Spleen (tissue), 11 donors: ENCODE data around the gene MYOT. TPM values are rescaled to one million over a fixed set of nuclear protein-coding genes. Genes with fewer than 3 reads are reported as not detected.

Experiments used
- DNase-seq: peaks from one replicate; pipeline ENCODE4 v3.0.0-alpha.2; 2020
- H3K27ac ChIP-seq, 8 donors: fragments of 200-600 bp; sonication (generic) in 7 of 8; 1 replicate in 4 of 8; 2 replicates in 4 of 8; pipeline versions ENCODE4 v1.5.0 to v1.8.0; 2016 to 2021; ENCODE audit warnings: inconsistent platforms in 4 of 8, mild to moderate bottlenecking in 4 of 8, moderate library complexity in 1 of 8
- H3K27me3 ChIP-seq, 7 donors: fragments of 200-600 bp; sonication (generic) in 6 of 7; replicated peaks in 1 of 7; 1 replicate in 4 of 7; 2 replicates in 3 of 7; pipeline versions ENCODE4 v1.5.0 to v1.8.0; 2016 to 2021; ENCODE audit warnings: inconsistent platforms in 3 of 7, mild to moderate bottlenecking in 1 of 7
- H3K36me3 ChIP-seq, 6 donors: fragments of 200-600 bp; sonication (generic) in 5 of 6; 1 replicate in 4 of 6; 2 replicates in 2 of 6; pipeline versions ENCODE4 v1.5.0 to v1.8.0; 2016 to 2021; ENCODE audit warnings: inconsistent platforms in 2 of 6
- H3K4me1 ChIP-seq, 6 donors: fragments of 200-600 bp; sonication (generic) in 5 of 6; 1 replicate in 3 of 6; 2 replicates in 3 of 6; pipeline versions ENCODE4 v1.5.0 to v1.8.0; 2016 to 2021; ENCODE audit warnings: inconsistent platforms in 3 of 6
- H3K4me3 ChIP-seq, 8 donors: fragments of 200-600 bp; sonication (generic) in 7 of 8; 1 replicate in 4 of 8; 2 replicates in 4 of 8; pipeline versions ENCODE4 v1.5.0 to v1.8.0; 2016 to 2021; ENCODE audit warnings: inconsistent platforms in 4 of 8, mild to moderate bottlenecking in 4 of 8, moderate library complexity in 2 of 8
- H3K9me3 ChIP-seq, 8 donors: fragments of 200-600 bp; sonication (generic) in 7 of 8; 1 replicate in 4 of 8; 2 replicates in 4 of 8; pipeline versions ENCODE4 v1.5.0 to v1.8.0; 2016 to 2021; ENCODE audit warnings: inconsistent platforms in 4 of 8
- POLR2A ChIP-seq, 3 donors: fragments of 450-650 bp; IDR thresholded peaks; one replicate each; pipeline ENCODE4 v1.5.1; 2017; ENCODE audit warnings: antibody characterized with exemption in 3 of 3, mild to moderate bottlenecking in 1 of 3
- POLR2AphosphoS5 ChIP-seq, 3 donors: sonication (generic); formaldehyde crosslinking; IDR thresholded peaks; one replicate each; pipeline ENCODE4 v1.5.1; 2017; ENCODE audit warnings: antibody characterized with exemption in 3 of 3
- WGBS, 5 donors: extraction: QIAGEN DNeasy Blood & Tissue Kit in 3 of 5; methylation state at CpG; one replicate each; pipeline versions ENCODE4 v1.1.5 to v1.1.7; 2013 to 2018; 5-methylcytosine and 5-hydroxymethylcytosine counted together
- intact Hi-C: fragments of 100-400 bp; cut with DNase I; formaldehyde crosslinking; loops from one replicate; pipeline ENCODE4 v1.15.0; 2023; ENCODE audit warnings: low total_unique reads
- polyA plus RNA-seq, 3 donors: library from polyadenylated mRNA; stranded (reverse); fragments of 200-250 nt; gene quantifications; one replicate each; pipeline ENCODE4 v1.2.1, GENCODE V29; 2013
- total RNA-seq, 7 donors: library from RNA; depleted of rRNA in 3 of 7; stranded (reverse); fragments of >200 nt in 3 of 7; fragmentation: NEBNext Ultra II Directional in 4 of 7; extraction: Animal tissue kit (Norgen Biotek cat#: 25700) in 4 of 7; gene quantifications; one replicate each; pipeline versions ENCODE4 v1.1.0 to v1.2.1, GENCODE V29; 2016 to 2021
- TF ChIP-seq, protein P1 (sequence below), 11 experiments: fragments of 200-600 bp in 7 of 11; fragments of 450-650 bp in 4 of 11; sonication (generic) in 4 of 11; IDR thresholded peaks in 8 of 11; conservative IDR thresholded peaks in 3 of 11; 1 replicate in 7 of 11; 2 replicates in 4 of 11; pipeline versions ENCODE4 v1.4.0 to v1.8.0; 2016 to 2021; ENCODE audit warnings: antibody characterized with exemption in 11 of 11, inconsistent platforms in 4 of 11, mild to moderate bottlenecking in 1 of 11
- donor health status: healthy with polysubstance abuse.
- donor health status: DM: no; HTN: no; CAD: no; lungs with moderate emphysema.
- donor health status: DM: no; HTN: no; CAD: no.
- donor health status: Bipolar disorder and iron deficiency.
- donor health status: healthy.
- donor health status: DM: no; HTN: no; CAD: no.
- donor health status: DM: yes; HTN: yes; CAD: no.

The MYOT gene
- total and polyA plus RNA-seq, 10 donors, result 0.27 to 0.94 (median 0.66) TPM; not detected in 3

DNA sequence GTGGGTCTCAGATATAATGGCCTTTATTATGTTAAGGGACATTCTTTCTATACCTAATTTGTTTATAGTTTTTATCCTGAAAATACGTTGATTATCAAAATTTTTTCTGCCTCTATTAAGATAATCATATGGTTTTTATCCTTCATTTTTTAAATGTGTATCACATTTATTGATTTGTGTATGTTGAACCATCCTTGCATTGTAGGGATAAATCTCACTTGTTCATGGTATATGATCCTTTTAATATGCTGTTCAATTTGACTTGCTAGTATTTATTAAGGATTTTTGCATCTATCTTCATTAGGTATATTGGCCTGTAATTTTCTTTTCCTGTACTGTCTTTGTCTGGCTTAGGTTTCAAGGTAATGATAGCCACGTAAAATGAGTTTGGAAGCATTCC, 47.1 kb downstream of the MYOT start:
- no peak for DNase-seq
- 88 to 96% (median 90%) methylated on average over 2 of the region's 2 CpGs for WGBS, 5 donors
- TF ChIP-seq POLR2A (IDR thresholded peaks at IDR 0.05), result no peak
- TF ChIP-seq, protein P1, sequence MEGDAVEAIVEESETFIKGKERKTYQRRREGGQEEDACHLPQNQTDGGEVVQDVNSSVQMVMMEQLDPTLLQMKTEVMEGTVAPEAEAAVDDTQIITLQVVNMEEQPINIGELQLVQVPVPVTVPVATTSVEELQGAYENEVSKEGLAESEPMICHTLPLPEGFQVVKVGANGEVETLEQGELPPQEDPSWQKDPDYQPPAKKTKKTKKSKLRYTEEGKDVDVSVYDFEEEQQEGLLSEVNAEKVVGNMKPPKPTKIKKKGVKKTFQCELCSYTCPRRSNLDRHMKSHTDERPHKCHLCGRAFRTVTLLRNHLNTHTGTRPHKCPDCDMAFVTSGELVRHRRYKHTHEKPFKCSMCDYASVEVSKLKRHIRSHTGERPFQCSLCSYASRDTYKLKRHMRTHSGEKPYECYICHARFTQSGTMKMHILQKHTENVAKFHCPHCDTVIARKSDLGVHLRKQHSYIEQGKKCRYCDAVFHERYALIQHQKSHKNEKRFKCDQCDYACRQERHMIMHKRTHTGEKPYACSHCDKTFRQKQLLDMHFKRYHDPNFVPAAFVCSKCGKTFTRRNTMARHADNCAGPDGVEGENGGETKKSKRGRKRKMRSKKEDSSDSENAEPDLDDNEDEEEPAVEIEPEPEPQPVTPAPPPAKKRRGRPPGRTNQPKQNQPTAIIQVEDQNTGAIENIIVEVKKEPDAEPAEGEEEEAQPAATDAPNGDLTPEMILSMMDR (IDR thresholded peaks at IDR 0.05 in 8 of 11, conservative IDR thresholded peaks at IDR 0.05 in 3 of 11), result no peak
- H3K9me3 ChIP-seq, result peaks cover 3 to 32% (median 17%) of the 10 kb centered on the region in 8 donors
- H3K4me3 ChIP-seq, result no peak overlapping the region
- H3K4me1 ChIP-seq, result no peaks in the 10 kb centered on the region
- intact Hi-C loops, result no loop called here
- H3K36me3 ChIP-seq, result no peaks in the 10 kb centered on the region
- H3K27ac ChIP-seq, result no peak overlapping the region
- H3K27me3 ChIP-seq, result no peaks in the 10 kb centered on the region

DNA sequence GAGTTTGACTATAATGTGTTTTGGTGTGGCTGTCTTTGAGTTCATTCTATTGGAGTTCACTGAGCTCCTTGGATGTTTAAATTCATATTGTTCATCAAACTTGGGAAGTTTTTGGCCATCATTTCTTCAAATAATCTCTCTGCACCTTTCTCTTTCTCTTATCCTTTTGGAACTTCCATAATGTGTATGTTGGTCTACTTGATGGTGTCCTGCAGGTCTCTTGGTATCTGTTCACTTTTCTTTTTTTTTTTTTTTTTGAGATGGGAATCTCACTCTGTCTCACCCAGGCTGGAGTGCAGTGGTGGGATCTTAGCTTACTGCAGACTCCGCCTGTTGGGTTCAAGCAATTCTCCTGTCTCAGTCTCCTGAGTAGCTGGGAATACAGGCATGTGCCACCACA, 49.3 kb downstream of the MYOT start:
- 38 to 100% (median 95%) methylated on average over 1 of the region's 1 CpG for WGBS, 5 donors
- H3K9me3 ChIP-seq, result peaks cover 3 to 32% (median 17%) of the 10 kb centered on the region in 8 donors
- no peaks in the 10 kb centered on the region for H3K27me3 ChIP-seq
- TF ChIP-seq POLR2AphosphoS5 (IDR thresholded peaks at IDR 0.05), result no peak
- TF ChIP-seq, protein P1 (IDR thresholded peaks at IDR 0.05 in 8 of 11, conservative IDR thresholded peaks at IDR 0.05 in 3 of 11), result no peak
- TF ChIP-seq POLR2A (IDR thresholded peaks at IDR 0.05), result no peak
- DNase-seq, result no peak
- H3K4me1 ChIP-seq, result no peaks in the 10 kb centered on the region
- H3K27ac ChIP-seq, result no peak overlapping the region
- H3K4me3 ChIP-seq, result no peak overlapping the region
- intact Hi-C loops, result no loop called here
- H3K36me3 ChIP-seq, result no peaks in the 10 kb centered on the region

DNA sequence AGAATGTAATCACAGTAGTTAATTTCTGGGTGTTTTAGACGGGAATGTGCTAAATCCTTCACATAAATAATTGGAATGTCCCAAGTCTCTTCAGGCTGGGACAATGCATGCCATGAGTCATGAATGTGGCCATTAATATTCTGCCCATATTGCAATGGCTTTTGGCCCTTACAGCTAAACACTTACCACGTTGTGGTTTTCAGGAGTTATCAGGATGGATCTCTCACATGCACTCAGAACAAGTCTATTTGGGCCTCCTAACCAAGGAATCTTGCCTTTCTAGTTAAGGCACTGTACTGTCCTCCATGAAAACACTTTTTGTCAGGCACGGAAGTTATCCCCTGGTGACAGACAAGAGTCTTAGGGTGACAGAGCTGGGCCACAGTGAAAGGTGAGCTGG, 54.3 kb downstream of the MYOT start:
- Histone ChIP-seq H3K27me3 (no peaks in the 10 kb centered on the region), H3K9me3 (peaks cover 0 to 5% (median 0%) of the 10 kb centered on the region in 8 donors), H3K27ac (no peak overlapping the region), H3K4me3 (no peak overlapping the region), H3K36me3 (peaks cover 0 to 14% (median 0%) of the 10 kb centered on the region in 6 donors), H3K4me1 (no peaks in the 10 kb centered on the region)
- 67 to 78% (median 76%) methylated on average over 3 of the region's 3 CpGs for WGBS, 5 donors
- TF ChIP-seq POLR2A (IDR thresholded peaks at IDR 0.05) (no peak), POLR2AphosphoS5 (IDR thresholded peaks at IDR 0.05) (no peak)
- TF ChIP-seq, protein P1 (IDR thresholded peaks at IDR 0.05 in 8 of 11, conservative IDR thresholded peaks at IDR 0.05 in 3 of 11), result no peak
- intact Hi-C loops, result no loop called here
- DNase-seq, result no peak

DNA sequence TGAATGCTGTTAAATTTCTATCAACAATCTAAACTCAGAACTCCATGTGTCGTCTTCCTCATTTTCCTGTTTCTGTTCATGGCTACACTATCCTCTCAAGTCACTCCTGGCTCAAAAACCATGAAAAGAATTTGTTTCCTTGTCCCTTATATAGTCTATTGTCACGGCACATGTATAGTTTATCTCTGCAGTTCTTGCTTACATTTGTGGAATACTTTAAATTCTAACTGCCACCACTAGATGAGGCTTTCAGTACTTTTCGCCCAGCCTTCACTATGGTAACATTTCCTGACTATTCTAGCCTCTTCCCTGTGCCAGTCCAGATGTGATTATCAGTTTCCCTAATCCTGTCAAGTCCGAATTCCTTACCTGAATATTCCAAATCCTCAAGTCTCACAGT, 56.2 kb downstream of the MYOT start:
- intact Hi-C loops, result no loop called here
- Histone ChIP-seq H3K4me3 (no peak overlapping the region), H3K36me3 (peaks cover 0 to 33% (median 0%) of the 10 kb centered on the region in 6 donors), H3K27me3 (no peaks in the 10 kb centered on the region), H3K27ac (no peak overlapping the region), H3K4me1 (no peaks in the 10 kb centered on the region), H3K9me3 (no peaks in the 10 kb centered on the region)
- DNase-seq, result no peak
- 63 to 78% (median 75%) methylated on average over 4 of the region's 4 CpGs for WGBS, 5 donors
- TF ChIP-seq, protein P1 (IDR thresholded peaks at IDR 0.05 in 8 of 11, conservative IDR thresholded peaks at IDR 0.05 in 3 of 11), result no peak
- TF ChIP-seq POLR2AphosphoS5 (IDR thresholded peaks at IDR 0.05) (no peak), POLR2A (IDR thresholded peaks at IDR 0.05) (no peak)
